Smooth muscle cell (in vitro differentiated cells): ENCODE results near the gene TBC1D30. TPM values are rescaled to one million over a fixed set of nuclear protein-coding genes. Genes with fewer than 3 reads are reported as not detected.
"Not testable (repeated sequence)": the region's sequence is repeated elsewhere in the genome, so short reads cannot be mapped to it uniquely, and the experiment has no call there.

Source experiments
- DNase-seq: peaks from one replicate; lab custom pipeline; 2025; ENCODE audit not compliant: unreplicated experiment; lab: John Stamatoyannopoulos, UW
- H2AFZ ChIP-seq: fragments of 200-600 bp; sonication (generic); 2 replicates; pipeline ENCODE4 v1.6.0; 2016; ENCODE audit warnings: antibody characterized with exemption, low read depth, mild to moderate bottlenecking
- H3F3A ChIP-seq: fragments of 200-600 bp; sonication (generic); 2 replicates; pipeline ENCODE4 v1.6.0; 2017; ENCODE audit warnings: antibody characterized with exemption, low read depth
- H3K27ac ChIP-seq: fragments of 200-600 bp; sonication (generic); 2 replicates; pipeline ENCODE4 v1.5.1; 2016; ENCODE audit warnings: low read depth, mild to moderate bottlenecking
- H3K27me3 ChIP-seq: fragments of 200-600 bp; sonication (generic); 2 replicates; pipeline ENCODE4 v1.6.1; 2016; ENCODE audit warnings: low read depth, mild to moderate bottlenecking
- H3K36me3 ChIP-seq: fragments of 200-600 bp; sonication (generic); 2 replicates; pipeline ENCODE4 v1.5.1; 2016; ENCODE audit warnings: low read depth
- H3K4me1 ChIP-seq: fragments of 200-600 bp; sonication (generic); 2 replicates; pipeline ENCODE4 v1.5.1; 2016; ENCODE audit warnings: low read depth
- H3K4me2 ChIP-seq: fragments of 200-600 bp; sonication (generic); 2 replicates; pipeline ENCODE4 v1.6.0; 2016; ENCODE audit warnings: mild to moderate bottlenecking
- H3K4me3 ChIP-seq: fragments of 200-600 bp; sonication (generic); 2 replicates; pipeline ENCODE4 v1.5.1; 2016; ENCODE audit warnings: mild to moderate bottlenecking
- H3K79me2 ChIP-seq: fragments of 200-600 bp; sonication (generic); 2 replicates; pipeline ENCODE4 v1.6.0; 2016; ENCODE audit warnings: low read depth, mild to moderate bottlenecking
- H3K9ac ChIP-seq: fragments of 200-600 bp; sonication (generic); 2 replicates; pipeline ENCODE4 v1.6.0; 2016; ENCODE audit warnings: low read depth
- H3K9me3 ChIP-seq: fragments of 200-600 bp; sonication (generic); replicated peaks from 2 replicates; pipeline ENCODE4 v1.5.1; 2016; ENCODE audit warnings: low read depth
- H4K20me1 ChIP-seq: fragments of 200-600 bp; sonication (generic); 2 replicates; pipeline ENCODE4 v1.6.0; 2016; ENCODE audit warnings: low read depth
- WGBS: methylation state at CpG from one replicate; pipeline ENCODE4 v1.1.7; 2016; ENCODE audit warnings: low lambda C conversion rate; 5-methylcytosine and 5-hydroxymethylcytosine counted together
- polyA plus RNA-seq: library from polyadenylated mRNA; unstranded; fragments of >200 nt; fragmentation: Nextera tagmentation; extraction: Ambion mirVana; gene quantifications from 2 replicates; pipeline ENCODE4 v1.2.1, GENCODE V29; 2016
- total RNA-seq: library from RNA; depleted of rRNA; stranded (reverse); fragments of >200 nt; gene quantifications from 2 replicates; pipeline ENCODE4 v1.2.3, GENCODE V29; 2014
- TF ChIP-seq, protein P1 (sequence below): fragments of 200-600 bp; sonication (generic); IDR thresholded peaks from 2 replicates; pipeline ENCODE4 v1.5.1; 2017; ENCODE audit warnings: borderline replicate concordance, mild to moderate bottlenecking, antibody characterized with exemption; ENCODE audit not compliant: insufficient read depth, poor library complexity, severe bottlenecking

TBC1D30 gene
- total and polyA plus RNA-seq, 2 experiments from 2014 or later: 0.67 to 2.3 TPM

DNA sequence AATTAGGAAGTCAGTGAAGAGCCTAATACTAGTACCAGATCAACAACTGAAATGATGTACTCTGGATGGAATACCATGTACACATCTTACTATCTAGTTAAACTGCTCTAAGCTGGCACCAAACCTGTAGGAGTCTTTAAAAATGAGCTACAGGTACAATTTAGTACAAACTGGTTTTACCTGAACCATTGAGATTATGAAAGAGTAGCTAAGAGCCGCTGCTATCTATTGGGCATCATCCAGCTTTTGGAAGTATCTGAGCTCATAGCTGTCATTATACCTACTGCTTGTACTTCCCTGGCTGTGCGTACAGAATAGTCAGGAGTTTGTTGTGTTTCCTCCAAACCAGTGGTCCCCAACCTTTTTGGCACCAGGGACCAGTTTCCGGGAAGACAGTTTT is 12.4 kb downstream of the TBC1D30 start:
- DNase-seq: no peak
- Histone ChIP-seq H3F3A (no peaks in the 10 kb centered on the region), H2AFZ (no peak overlapping the region), H3K4me2 (no peak overlapping the region), H3K27ac (no peak overlapping the region), H3K27me3 (no peaks in the 10 kb centered on the region), H3K79me2 (no peaks in the 10 kb centered on the region), H3K9me3 (no peaks in the 10 kb centered on the region), H3K4me3 (no peak overlapping the region), H3K36me3 (no peaks in the 10 kb centered on the region), H4K20me1 (no peaks in the 10 kb centered on the region), H3K4me1 (no peaks in the 10 kb centered on the region), H3K9ac (no peak overlapping the region)
- TF ChIP-seq, protein P1, sequence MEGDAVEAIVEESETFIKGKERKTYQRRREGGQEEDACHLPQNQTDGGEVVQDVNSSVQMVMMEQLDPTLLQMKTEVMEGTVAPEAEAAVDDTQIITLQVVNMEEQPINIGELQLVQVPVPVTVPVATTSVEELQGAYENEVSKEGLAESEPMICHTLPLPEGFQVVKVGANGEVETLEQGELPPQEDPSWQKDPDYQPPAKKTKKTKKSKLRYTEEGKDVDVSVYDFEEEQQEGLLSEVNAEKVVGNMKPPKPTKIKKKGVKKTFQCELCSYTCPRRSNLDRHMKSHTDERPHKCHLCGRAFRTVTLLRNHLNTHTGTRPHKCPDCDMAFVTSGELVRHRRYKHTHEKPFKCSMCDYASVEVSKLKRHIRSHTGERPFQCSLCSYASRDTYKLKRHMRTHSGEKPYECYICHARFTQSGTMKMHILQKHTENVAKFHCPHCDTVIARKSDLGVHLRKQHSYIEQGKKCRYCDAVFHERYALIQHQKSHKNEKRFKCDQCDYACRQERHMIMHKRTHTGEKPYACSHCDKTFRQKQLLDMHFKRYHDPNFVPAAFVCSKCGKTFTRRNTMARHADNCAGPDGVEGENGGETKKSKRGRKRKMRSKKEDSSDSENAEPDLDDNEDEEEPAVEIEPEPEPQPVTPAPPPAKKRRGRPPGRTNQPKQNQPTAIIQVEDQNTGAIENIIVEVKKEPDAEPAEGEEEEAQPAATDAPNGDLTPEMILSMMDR: no peak
- 86% methylated on average over 3 of the region's 3 CpGs for WGBS

DNA sequence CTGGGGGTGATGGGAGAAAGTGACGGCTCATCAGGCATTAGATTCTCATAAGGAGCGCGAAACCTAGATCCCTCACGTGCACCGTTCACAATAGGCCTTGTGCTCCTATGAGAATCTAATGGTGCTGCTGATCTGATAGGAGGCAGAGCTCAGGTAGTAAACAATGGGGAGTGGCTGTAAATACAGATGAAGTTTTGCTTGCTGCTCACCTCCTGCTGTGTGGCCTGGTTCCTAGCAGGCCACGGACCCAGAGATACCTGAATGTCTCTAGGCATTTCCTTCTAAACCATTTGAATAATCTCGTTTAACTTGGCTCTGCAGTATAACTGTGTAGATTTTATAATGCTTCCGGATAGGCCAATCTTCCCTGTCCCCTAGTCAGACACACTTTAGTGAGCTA is 13.0 kb downstream of the TBC1D30 start:
- H3K4me3 ChIP-seq: no peak overlapping the region
- H3K9me3 ChIP-seq: no peaks in the 10 kb centered on the region
- no peaks in the 10 kb centered on the region for H3K27me3 ChIP-seq
- WGBS: 83% methylated on average over 8 of the region's 8 CpGs
- H3K27ac ChIP-seq: no peak overlapping the region
- H3K4me2 ChIP-seq: no peak overlapping the region
- no peaks in the 10 kb centered on the region for H4K20me1 ChIP-seq
- H3K36me3 ChIP-seq: no peaks in the 10 kb centered on the region
- H3F3A ChIP-seq: no peaks in the 10 kb centered on the region
- H3K79me2 ChIP-seq: no peaks in the 10 kb centered on the region
- TF ChIP-seq, protein P1: no peak
- no peak overlapping the region for H2AFZ ChIP-seq
- no peaks in the 10 kb centered on the region for H3K4me1 ChIP-seq
- DNase-seq: no peak
- H3K9ac ChIP-seq: no peak overlapping the region

DNA sequence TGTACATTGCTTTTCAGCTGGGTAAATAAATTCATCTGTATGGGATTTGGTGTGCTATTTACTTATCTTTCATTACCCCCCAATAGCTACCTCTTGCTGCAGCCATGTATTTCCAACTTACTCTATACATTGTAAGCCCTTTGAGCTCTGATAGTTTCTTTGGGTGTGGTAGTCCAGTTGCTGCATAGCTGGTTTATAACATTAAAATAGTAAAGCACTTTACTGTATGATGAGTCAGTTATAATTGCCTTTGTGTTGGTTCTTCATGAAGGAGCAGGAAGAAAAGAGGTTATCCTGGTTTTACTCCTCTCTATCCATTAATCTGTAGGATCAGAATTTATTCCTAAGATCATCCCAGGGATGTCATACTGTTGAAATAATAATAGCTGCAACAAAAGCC is 15.7 kb downstream of the TBC1D30 start:
- Histone ChIP-seq H3K4me2 (no peak overlapping the region), H3K36me3 (no peaks in the 10 kb centered on the region), H3K4me1 (no peaks in the 10 kb centered on the region), H3K27ac (no peak overlapping the region), H3K9me3 (no peaks in the 10 kb centered on the region), H3K27me3 (no peaks in the 10 kb centered on the region), H3K79me2 (no peaks in the 10 kb centered on the region), H2AFZ (no peak overlapping the region), H4K20me1 (no peaks in the 10 kb centered on the region), H3K4me3 (no peak overlapping the region), H3K9ac (no peak overlapping the region), H3F3A (no peaks in the 10 kb centered on the region)
- DNase-seq: no peak
- TF ChIP-seq, protein P1: no peak

DNA sequence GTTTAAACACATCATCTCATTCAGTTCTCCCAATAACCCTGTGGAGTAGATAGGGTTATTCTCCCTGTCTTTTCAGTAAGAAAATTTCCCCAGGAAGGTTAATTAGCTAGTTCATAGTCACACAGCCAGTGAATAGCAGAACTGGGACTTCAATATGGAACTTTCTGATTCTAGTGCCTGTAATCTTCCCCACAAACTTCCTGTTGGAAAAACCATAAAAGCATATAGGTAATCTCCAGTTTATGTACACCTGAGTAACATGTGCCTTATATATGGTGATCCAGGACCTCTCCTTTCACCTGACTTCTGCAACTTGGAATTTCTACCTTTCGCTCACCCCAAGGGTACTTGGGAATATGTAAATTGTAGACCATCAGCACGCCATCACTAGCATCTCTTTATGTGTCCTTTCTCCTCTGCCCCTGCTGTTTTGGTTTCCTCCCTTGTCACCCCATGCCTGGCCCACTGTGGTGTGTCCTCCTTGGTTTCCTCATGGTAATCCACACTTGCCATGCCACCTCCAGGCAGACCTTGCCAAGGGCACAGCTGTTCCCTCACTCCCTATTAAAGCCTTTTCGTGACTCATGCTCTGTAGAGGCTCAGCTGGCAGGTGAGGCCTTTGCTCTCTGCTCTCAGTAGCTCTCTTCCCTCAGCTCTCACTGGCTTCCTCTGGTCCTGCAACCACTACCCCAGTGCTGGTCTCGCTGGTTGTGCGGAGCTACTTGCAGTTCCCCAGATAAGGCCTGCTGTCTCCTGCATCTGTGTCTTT is 16.7 kb downstream of the TBC1D30 start:
- no peak overlapping the region for H3K4me2 ChIP-seq
- TF ChIP-seq, protein P1: no peak
- 87% methylated on average over 5 of the region's 5 CpGs for WGBS
- H3K36me3 ChIP-seq: no peaks in the 10 kb centered on the region
- H3K27me3 ChIP-seq: no peaks in the 10 kb centered on the region
- no peaks in the 10 kb centered on the region for H3K79me2 ChIP-seq
- no peak overlapping the region for H3K9ac ChIP-seq
- H3K27ac ChIP-seq: no peak overlapping the region
- H3K4me3 ChIP-seq: no peak overlapping the region
- no peaks in the 10 kb centered on the region for H4K20me1 ChIP-seq
- H3F3A ChIP-seq: no peaks in the 10 kb centered on the region
- H3K4me1 ChIP-seq: no peaks in the 10 kb centered on the region
- DNase-seq: no peak
- H3K9me3 ChIP-seq: no peaks in the 10 kb centered on the region
- H2AFZ ChIP-seq: no peak overlapping the region

- not testable (repeated sequence) for H3K9me3 ChIP-seq, H3K4me3 ChIP-seq, H2AFZ ChIP-seq, H3K27me3 ChIP-seq, H3K79me2 ChIP-seq, H4K20me1 ChIP-seq, H3K4me1 ChIP-seq, H3K36me3 ChIP-seq, H3K27ac ChIP-seq, DNase-seq, H3K4me2 ChIP-seq, H3F3A ChIP-seq, H3K9ac ChIP-seq
- 95% methylated on average over 4 of the region's 4 CpGs for WGBS
Observed at GRCh38 chr12:64848409-64848808, 24.0 kb downstream of the TBC1D30 start.
